ENCODE measurements around the gene INTS1.
"Not testable (repeated sequence)": the region's sequence is repeated elsewhere in the genome, so short reads cannot be mapped to it uniquely, and the experiment has no call there.

INTS1 gene

GRCh38 chr7:1445341-1445740 lies 58.8 kb downstream of the INTS1 start:
- TF ChIP-seq POLR2AphosphoS5 (IDR thresholded peaks at IDR 0.05; ENCODE audit: borderline replicate concordance, low read depth, low read length): no peak
- TF ChIP-seq EZH2 (IDR thresholded peaks at IDR 0.05): no peak
- TF ChIP-seq FOXP2 (optimal IDR thresholded peaks at IDR 0.05; ENCODE audit: control extremely low read depth, extremely low read length, insufficient read depth): no peak
- DNase-seq (ENCODE audit: low read depth, low spot score): no peak
- no peak overlapping the region for H3K4me3 ChIP-seq
- peak overlapping the region; percentile 57; the same call in 1 of the 2 replicates for H3K27ac ChIP-seq
- no peaks in the 10 kb centered on the region for H3K36me3 ChIP-seq (ENCODE audit: insufficient read depth, low read length)
- no peaks in the 10 kb centered on the region for H3K9me3 ChIP-seq (ENCODE audit: low read depth, low read length)
- H3K9ac ChIP-seq (ENCODE audit: insufficient read length): no peak overlapping the region

- TF ChIP-seq FOXP2 (optimal IDR thresholded peaks at IDR 0.05; ENCODE audit: control extremely low read depth, extremely low read length, insufficient read depth) (no peak), POLR2AphosphoS5 (IDR thresholded peaks at IDR 0.05; ENCODE audit: borderline replicate concordance, low read depth, low read length) (no peak), EZH2 (IDR thresholded peaks at IDR 0.05) (no peak)
- Histone ChIP-seq H3K27ac (no peak overlapping the region), H3K9ac (ENCODE audit: insufficient read length) (no peak overlapping the region), H3K36me3 (ENCODE audit: insufficient read depth, low read length) (no peaks in the 10 kb centered on the region), H3K4me3 (no peak overlapping the region), H3K9me3 (ENCODE audit: low read depth, low read length) (no peaks in the 10 kb centered on the region)
- no peak for DNase-seq (ENCODE audit: low read depth, low spot score)
These were observed 59.3 kb downstream of the INTS1 start for GRCh38 chr7:1444925-1445322.

GRCh38 chr7:1444214-1444924 lies 59.8 kb downstream of the INTS1 start:
- Histone ChIP-seq H3K9ac (ENCODE audit: insufficient read length) (no peak overlapping the region), H3K4me3 (no peak overlapping the region), H3K27ac (no peak overlapping the region), H3K9me3 (ENCODE audit: low read depth, low read length) (no peaks in the 10 kb centered on the region), H3K36me3 (ENCODE audit: insufficient read depth, low read length) (no peaks in the 10 kb centered on the region)
- TF ChIP-seq EZH2 (IDR thresholded peaks at IDR 0.05) (no peak), FOXP2 (optimal IDR thresholded peaks at IDR 0.05; ENCODE audit: control extremely low read depth, extremely low read length, insufficient read depth) (no peak), POLR2AphosphoS5 (IDR thresholded peaks at IDR 0.05; ENCODE audit: borderline replicate concordance, low read depth, low read length) (no peak)
- no peak for DNase-seq (ENCODE audit: low read depth, low spot score)

DNA sequence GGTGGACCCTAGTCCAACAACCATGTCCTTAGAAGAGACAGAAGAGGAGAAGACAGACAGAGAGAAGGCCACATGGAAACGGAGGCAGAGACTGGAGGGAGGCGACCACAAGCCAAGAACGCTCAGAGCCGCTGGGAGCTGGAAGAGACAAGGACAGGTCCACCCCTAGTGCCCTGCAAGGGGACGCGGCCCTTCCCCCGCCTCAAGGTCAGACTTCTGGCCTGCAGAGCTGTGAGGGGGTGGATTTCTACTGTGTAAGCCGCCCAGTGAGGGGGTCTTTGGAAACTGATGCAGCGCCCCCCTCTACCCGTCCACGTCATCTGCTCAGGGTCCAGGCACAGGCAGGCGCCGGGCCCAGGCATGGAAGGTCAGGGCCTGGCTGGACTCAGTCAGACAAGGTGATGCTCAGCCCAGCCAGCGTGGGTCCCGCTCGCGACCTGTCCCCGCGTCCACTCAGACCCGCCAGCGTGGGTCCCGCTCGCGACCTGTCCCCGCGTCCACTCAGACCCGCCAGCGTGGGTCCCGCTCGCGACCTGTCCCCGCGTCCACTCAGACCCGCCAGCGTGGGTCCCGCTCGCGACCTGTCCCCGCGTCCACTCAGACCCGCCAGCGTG lies 60.5 kb downstream of the INTS1 start:
- H3K27ac ChIP-seq; H3K9me3 ChIP-seq (ENCODE audit: low read depth, low read length); H3K36me3 ChIP-seq (ENCODE audit: insufficient read depth, low read length); H3K4me3 ChIP-seq; H3K9ac ChIP-seq (ENCODE audit: insufficient read length); DNase-seq (ENCODE audit: low read depth, low spot score): not testable (repeated sequence)

DNA sequence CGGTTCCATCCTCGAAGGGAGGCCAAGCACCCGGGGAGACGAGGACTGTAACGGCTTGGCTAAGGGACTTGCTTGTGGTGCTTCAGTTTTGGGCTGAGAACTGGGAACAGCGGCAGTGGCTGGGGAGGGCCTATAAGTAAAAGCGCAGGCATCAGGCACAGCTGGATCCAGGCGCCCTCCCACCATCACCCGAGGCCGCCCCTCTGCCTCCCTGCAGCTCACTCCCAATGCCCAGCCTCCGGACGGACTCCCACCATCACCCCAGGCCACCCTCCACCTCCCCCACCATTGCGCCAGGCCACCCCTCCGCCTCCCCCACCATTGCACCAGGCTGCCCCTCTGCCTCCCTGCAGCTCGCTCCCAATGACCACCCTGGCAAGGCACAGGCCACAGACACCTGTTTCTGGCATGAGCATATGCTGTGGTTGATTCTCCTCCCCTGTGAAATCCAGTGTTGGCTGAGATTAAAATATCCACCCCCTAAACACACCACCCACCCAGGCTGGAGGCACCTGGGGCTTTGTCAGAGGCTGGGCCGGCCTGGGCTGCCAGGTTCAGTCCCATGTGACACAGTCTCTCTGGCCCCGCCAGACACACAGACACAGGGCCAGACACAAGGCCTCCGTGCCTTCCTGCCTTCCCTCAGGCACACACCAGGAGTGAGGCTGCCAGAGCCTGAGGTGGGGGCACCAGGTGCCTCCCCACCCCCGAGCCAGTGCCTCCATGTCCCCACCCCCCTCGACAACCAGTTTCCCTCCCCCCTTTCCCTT lies 61.6 kb downstream of the INTS1 start:
- H3K27ac ChIP-seq: no peak overlapping the region
- no peak for DNase-seq (ENCODE audit: low read depth, low spot score)
- H3K9ac ChIP-seq (ENCODE audit: insufficient read length): no peak overlapping the region
- H3K9me3 ChIP-seq (ENCODE audit: low read depth, low read length): no peaks in the 10 kb centered on the region
- no peak for TF ChIP-seq EZH2 (IDR thresholded peaks at IDR 0.05)
- no peak for TF ChIP-seq POLR2AphosphoS5 (IDR thresholded peaks at IDR 0.05; ENCODE audit: borderline replicate concordance, low read depth, low read length)
- TF ChIP-seq FOXP2 (optimal IDR thresholded peaks at IDR 0.05; ENCODE audit: control extremely low read depth, extremely low read length, insufficient read depth): no peak
- H3K4me3 ChIP-seq: no peak overlapping the region
- H3K36me3 ChIP-seq (ENCODE audit: insufficient read depth, low read length): no peaks in the 10 kb centered on the region

GRCh38 chr7:1441615-1442354 lies 62.4 kb downstream of the INTS1 start:
- no peak for TF ChIP-seq FOXP2 (optimal IDR thresholded peaks at IDR 0.05; ENCODE audit: control extremely low read depth, extremely low read length, insufficient read depth)
- no peak for TF ChIP-seq POLR2AphosphoS5 (IDR thresholded peaks at IDR 0.05; ENCODE audit: borderline replicate concordance, low read depth, low read length)
- Histone ChIP-seq H3K27ac (no peak overlapping the region), H3K9me3 (ENCODE audit: low read depth, low read length) (no peaks in the 10 kb centered on the region), H3K9ac (ENCODE audit: insufficient read length) (no peak overlapping the region), H3K36me3 (ENCODE audit: insufficient read depth, low read length) (no peaks in the 10 kb centered on the region), H3K4me3 (no peak overlapping the region)
- no peak for DNase-seq (ENCODE audit: low read depth, low spot score)

DNA sequence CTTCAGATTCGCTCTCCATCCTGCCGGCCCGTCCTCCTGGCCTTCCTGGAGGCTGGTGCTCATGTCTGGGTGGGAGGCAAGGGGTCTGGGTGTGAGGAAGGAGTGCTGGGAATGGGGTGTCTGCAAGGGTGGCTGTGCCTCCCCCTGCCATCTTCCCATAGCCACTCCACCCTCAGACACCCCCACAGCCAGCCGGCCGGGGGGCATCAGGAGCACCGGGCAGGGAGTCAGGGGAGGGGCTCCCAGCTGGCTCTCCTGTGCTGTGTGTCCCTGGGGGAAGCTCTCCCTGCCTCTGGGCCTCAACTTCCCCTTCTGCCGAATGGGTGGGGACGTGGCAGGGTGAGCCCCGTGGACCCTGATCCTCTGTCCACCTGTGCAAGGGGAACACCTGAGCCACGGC lies 63.6 kb downstream of the INTS1 start:
- TF ChIP-seq FOXP2 (optimal IDR thresholded peaks at IDR 0.05; ENCODE audit: control extremely low read depth, extremely low read length, insufficient read depth) (no peak), POLR2AphosphoS5 (IDR thresholded peaks at IDR 0.05; ENCODE audit: borderline replicate concordance, low read depth, low read length) (no peak), EZH2 (IDR thresholded peaks at IDR 0.05) (no peak)
- Histone ChIP-seq H3K36me3 (ENCODE audit: insufficient read depth, low read length) (no peaks in the 10 kb centered on the region), H3K9me3 (ENCODE audit: low read depth, low read length) (no peaks in the 10 kb centered on the region)

More for the DNA sequence above, 63.6 kb downstream of the INTS1 start:
- no peak for DNase-seq (ENCODE audit: low read depth, low spot score)
- Histone ChIP-seq H3K4me3 (no peak overlapping the region), H3K27ac (no peak overlapping the region), H3K9ac (ENCODE audit: insufficient read length) (no peak overlapping the region)
